ENCODE results near the gene TMEM250.

Gene TMEM250

GRCh38 chr9:136131629-136132511 is 13.2 kb upstream of the TMEM250 start:
- no peak for DNase-seq

- DNase-seq, result no peak
Observed at GRCh38 chr9:136129176-136129575, 10.5 kb upstream of the TMEM250 start.

GRCh38 chr9:136128436-136128835 is 9.8 kb upstream of the TMEM250 start:
- no peak for DNase-seq

- DNase-seq, result no peak
Observed at GRCh38 chr9:136127313-136127712, 8.6 kb upstream of the TMEM250 start.

- DNase-seq, result no peak
Observed at GRCh38 chr9:136124976-136125692, 6.5 kb upstream of the TMEM250 start.

- DNase-seq, result peak; percentile 41
Observed at GRCh38 chr9:136122425-136123383, 4.0 kb upstream of the TMEM250 start.

GRCh38 chr9:136121801-136122200 is 3.1 kb upstream of the TMEM250 start:
- no peak for DNase-seq

- no peak for DNase-seq
Observed at GRCh38 chr9:136120438-136120844, 1.8 kb upstream of the TMEM250 start.

- no peak for DNase-seq
Observed at GRCh38 chr9:136119883-136120393, 1.3 kb upstream of the TMEM250 start.

- no peak for DNase-seq
Observed at GRCh38 chr9:136119061-136119882, 597 bp upstream of the TMEM250 start.

GRCh38 chr9:136117916-136118319 is 757 bp downstream of the TMEM250 start:
- no peak for DNase-seq

- no peak for DNase-seq
Observed at GRCh38 chr9:136117291-136117915, 1.3 kb downstream of the TMEM250 start.

GRCh38 chr9:136116360-136117098 is 2.1 kb downstream of the TMEM250 start:
- DNase-seq, result no peak

GRCh38 chr9:136115641-136116359 is 2.9 kb downstream of the TMEM250 start:
- DNase-seq, result no peak

- DNase-seq, result no peak
Observed at GRCh38 chr9:136115206-136115605, 3.5 kb downstream of the TMEM250 start.

- DNase-seq, result no peak
Observed at GRCh38 chr9:136114610-136115009, 4.1 kb downstream of the TMEM250 start.

- DNase-seq, result no peak
Observed at GRCh38 chr9:136112541-136112940, 6.1 kb downstream of the TMEM250 start.

GRCh38 chr9:136111910-136112309 is 6.8 kb downstream of the TMEM250 start:
- DNase-seq, result no peak

- no peak for DNase-seq
Observed at GRCh38 chr9:136111190-136111589, 7.5 kb downstream of the TMEM250 start.
